H9 (cell line): ENCODE measurements around the gene PRKCA. TPM values are rescaled to one million over a fixed set of nuclear protein-coding genes. Genes with fewer than 3 reads are reported as not detected.

Source experiments
- DNase-seq: peaks from one replicate; pipeline ENCODE4 v3.0.0-alpha.2; 2017
- H2AFZ ChIP-seq: one replicate; pipeline ENCODE4 v1.6.1; 2013; ENCODE audit warnings: mild to moderate bottlenecking, low read length, control low read depth, moderate library complexity
- H2AK5ac ChIP-seq: 2 replicates; pipeline ENCODE4 v1.6.1; 2013; ENCODE audit warnings: low read length, control low read depth, mixed read lengths; ENCODE audit not compliant: insufficient read length
- H2BK120ac ChIP-seq: one replicate; pipeline ENCODE4 v1.6.1; 2013; ENCODE audit warnings: low read depth, mild to moderate bottlenecking, low read length, control low read depth, inconsistent platforms; ENCODE audit not compliant: poor library complexity, severe bottlenecking
- H2BK12ac ChIP-seq: 2 replicates; pipeline ENCODE4 v1.6.1; 2013; ENCODE audit warnings: low read length, control low read depth, mixed read lengths, low read depth; ENCODE audit not compliant: insufficient read length
- H2BK15ac ChIP-seq: 2 replicates; pipeline ENCODE4 v1.6.1; 2013; ENCODE audit warnings: low read depth, low read length, control low read depth
- H2BK20ac ChIP-seq: one replicate; pipeline ENCODE4 v1.6.1; 2013; ENCODE audit warnings: low read depth, mild to moderate bottlenecking, low read length, control low read depth, inconsistent platforms; ENCODE audit not compliant: poor library complexity, severe bottlenecking
- H2BK5ac ChIP-seq: 2 replicates; pipeline ENCODE4 v1.6.1; 2013; ENCODE audit warnings: low read length, control low read depth, mixed read lengths; ENCODE audit not compliant: insufficient read length
- H3K14ac ChIP-seq: 2 replicates; pipeline ENCODE4 v1.6.1; 2013; ENCODE audit warnings: low read length, control low read depth; ENCODE audit not compliant: insufficient read depth
- H3K18ac ChIP-seq: 2 replicates; pipeline ENCODE4 v1.6.1; 2013; ENCODE audit warnings: low read depth, mild to moderate bottlenecking, mixed read lengths, low read length, control low read depth; ENCODE audit not compliant: insufficient read length
- H3K23ac ChIP-seq: 2 replicates; pipeline ENCODE4 v1.6.1; 2013; ENCODE audit warnings: low read length, control low read depth, mixed read lengths, low read depth; ENCODE audit not compliant: insufficient read length
- H3K23me2 ChIP-seq: 2 replicates; pipeline ENCODE4 v1.6.1; 2013; ENCODE audit warnings: low read depth, mild to moderate bottlenecking, mixed read lengths, low read length, control low read depth; ENCODE audit not compliant: insufficient read length, poor library complexity, severe bottlenecking
- H3K27ac ChIP-seq: 2 replicates; pipeline ENCODE4 v1.5.1; 2013; ENCODE audit warnings: low read length, control low read depth, mixed read lengths, low read depth; ENCODE audit not compliant: insufficient read length
- H3K27me3 ChIP-seq: 2 replicates; pipeline ENCODE4 v1.6.1; 2013; ENCODE audit warnings: low read length, control low read depth, inconsistent platforms; ENCODE audit not compliant: insufficient read depth
- H3K4ac ChIP-seq: 2 replicates; pipeline ENCODE4 v1.6.1; 2013; ENCODE audit warnings: low read depth, mild to moderate bottlenecking, control low read depth, inconsistent platforms, low read length, moderate library complexity
- H3K4me1 ChIP-seq: 2 replicates; pipeline ENCODE4 v1.6.1; 2013; ENCODE audit warnings: low read length, control low read depth, inconsistent platforms; ENCODE audit not compliant: insufficient read depth
- H3K4me2 ChIP-seq: 2 replicates; pipeline ENCODE4 v1.6.1; 2013; ENCODE audit warnings: low read length, control low read depth, mixed read lengths; ENCODE audit not compliant: insufficient read length, insufficient read depth
- H3K56ac ChIP-seq: 2 replicates; pipeline ENCODE4 v1.6.1; 2013; ENCODE audit warnings: low read depth, mild to moderate bottlenecking, mixed read lengths, low read length, control low read depth; ENCODE audit not compliant: insufficient read length
- H3K79me1 ChIP-seq: 2 replicates; pipeline ENCODE4 v1.6.1; 2013; ENCODE audit warnings: low read depth, mild to moderate bottlenecking, moderate library complexity, low read length, control low read depth, inconsistent platforms; ENCODE audit not compliant: insufficient read depth, poor library complexity, severe bottlenecking
- H3K79me2 ChIP-seq: 2 replicates; pipeline ENCODE4 v1.6.1; 2013; ENCODE audit warnings: low read length, control low read depth, inconsistent platforms; ENCODE audit not compliant: insufficient read depth
- H3K9ac ChIP-seq: 2 replicates; pipeline ENCODE4 v1.6.1; 2013; ENCODE audit warnings: low read length, control low read depth, mixed read lengths; ENCODE audit not compliant: insufficient read length; ENCODE audit errors: extremely low read depth
- H3K9me3 ChIP-seq: one replicate; pipeline ENCODE4 v1.6.1; 2013; ENCODE audit warnings: low read depth, low read length, inconsistent platforms; ENCODE audit not compliant: control insufficient read depth
- H3T11ph ChIP-seq: one replicate; pipeline ENCODE4 v1.6.1; 2013; ENCODE audit warnings: mild to moderate bottlenecking, low read length, control low read depth, inconsistent platforms
- H4K20me1 ChIP-seq: one replicate; pipeline ENCODE4 v1.6.1; 2013; ENCODE audit not compliant: control insufficient read depth, insufficient read length, insufficient read depth
- H4K5ac ChIP-seq: 2 replicates; pipeline ENCODE4 v1.6.1; 2013; ENCODE audit warnings: low read depth, mild to moderate bottlenecking, mixed read lengths, low read length, control low read depth; ENCODE audit not compliant: insufficient read length
- H4K8ac ChIP-seq: replicated peaks from 2 replicates; pipeline ENCODE4 v1.6.1; 2013; ENCODE audit warnings: low read length, control low read depth, mixed read lengths, low read depth; ENCODE audit not compliant: insufficient read length
- H4K91ac ChIP-seq: 2 replicates; pipeline ENCODE4 v1.6.1; 2013; ENCODE audit warnings: low read depth, mild to moderate bottlenecking, moderate library complexity, mixed read lengths, low read length, control low read depth; ENCODE audit not compliant: insufficient read length
- H3K27ac Mint-ChIP-seq, 3 experiments: 2 replicates in 2 of 3; 3 replicates in 1 of 3; pipeline ENCODE4 v1.8.0; 2020 to 2021; ENCODE audit warnings: mixed read lengths in 3 of 3, mild to moderate bottlenecking in 1 of 3, moderate library complexity in 1 of 3
- H3K27me3 Mint-ChIP-seq: 2 replicates; pipeline ENCODE4 v1.8.0; 2021; ENCODE audit warnings: low read depth, mild to moderate bottlenecking, moderate library complexity, mixed read lengths
- H3K36me3 Mint-ChIP-seq, 3 experiments: 2 replicates in 2 of 3; 3 replicates in 1 of 3; pipeline ENCODE4 v1.8.0; 2020 to 2021; ENCODE audit warnings: low read depth in 3 of 3, mixed read lengths in 3 of 3; ENCODE audit not compliant: insufficient read depth in 1 of 3
- H3K4me1 Mint-ChIP-seq, 2 experiments: 2 replicates each; pipeline ENCODE4 v1.8.0; 2020; ENCODE audit warnings: mixed read lengths in 2 of 2
- H3K4me3 Mint-ChIP-seq, 2 experiments: 2 replicates in 1 of 2; 3 replicates in 1 of 2; pipeline ENCODE4 v1.8.0; 2020 to 2021; ENCODE audit warnings: mild to moderate bottlenecking in 2 of 2, mixed read lengths in 2 of 2, moderate library complexity in 1 of 2
- H3K9me3 Mint-ChIP-seq, 2 experiments: 2 replicates in 1 of 2; 3 replicates in 1 of 2; pipeline ENCODE4 v1.8.0; 2020; ENCODE audit warnings: mild to moderate bottlenecking in 2 of 2, mixed read lengths in 2 of 2, moderate library complexity in 1 of 2
- WGBS: extraction: QIAGEN DNeasy Blood & Tissue Kit; methylation state at CpG from one replicate; pipeline ENCODE4 v1.1.7; 2013; ENCODE audit warnings: missing lambda C conversion rate, low lambda C conversion rate, mixed read lengths; ENCODE audit not compliant: insufficient read length; ENCODE audit errors: extremely low coverage; 5-methylcytosine and 5-hydroxymethylcytosine counted together
- total RNA-seq: library from RNA; stranded (reverse); gene quantifications from 2 replicates; pipeline ENCODE4 v1.2.1, GENCODE V29; 2021
- TF ChIP-seq, protein P1 (sequence below): fragments of 200-600 bp; sonication (generic); conservative IDR thresholded peaks from 3 replicates; pipeline ENCODE4 v1.8.0; 2021; ENCODE audit warnings: antibody characterized with exemption, mild to moderate bottlenecking

The PRKCA gene
- total RNA-seq, 1 experiment from 2014 or later, result 10.5 TPM

DNA sequence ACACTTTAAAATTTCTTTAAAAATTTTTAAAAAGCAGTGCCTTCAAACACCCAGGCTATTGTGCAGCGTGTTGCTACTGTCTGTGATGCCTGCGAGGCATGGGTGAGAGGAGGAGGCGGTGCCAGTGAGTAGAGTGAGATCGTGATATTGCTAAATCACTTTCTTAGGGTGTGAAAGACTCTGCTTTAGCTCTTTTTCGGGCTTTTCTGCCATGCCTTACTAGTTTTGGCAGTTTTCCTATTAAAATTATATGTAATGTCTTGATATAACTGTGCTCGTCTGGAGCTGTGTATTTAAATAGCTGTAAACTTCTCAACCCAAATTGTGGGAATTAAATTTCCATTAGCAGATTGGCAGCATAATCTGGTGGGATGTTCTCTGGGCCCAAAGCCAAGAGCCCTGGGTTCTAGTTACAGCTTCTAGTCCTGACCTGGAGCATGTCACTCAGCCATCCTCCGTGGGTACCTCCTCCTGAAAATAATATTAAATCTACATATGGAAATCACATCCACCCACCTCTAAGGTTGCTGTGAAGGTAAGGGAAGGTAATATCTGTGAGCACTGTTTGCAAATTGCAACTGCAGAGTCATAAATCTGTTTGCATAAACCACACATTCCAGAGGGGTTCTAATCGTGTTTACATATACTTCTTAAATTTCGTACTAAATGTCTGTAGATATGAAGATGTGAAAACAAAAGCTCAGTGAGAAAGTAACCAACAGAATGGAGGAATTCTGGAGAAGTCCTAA is 268.2 kb downstream of the PRKCA start:
- H3K4me1 ChIP-seq, result peaks cover 2% of the 10 kb centered on the region; the same call in 1 of the 2 replicates
- H3K79me1 ChIP-seq, result no peaks in the 10 kb centered on the region
- no peak overlapping the region for H2BK5ac ChIP-seq
- Mint-ChIP-seq H3K27me3 (no peaks in the 10 kb centered on the region), H3K27ac (no peak overlapping the region), H3K9me3 (no peaks in the 10 kb centered on the region; a peak in 2 of 5 replicates), H3K4me3 (no peak overlapping the region), H3K36me3 (no peaks in the 10 kb centered on the region), H3K4me1 (peaks cover 19% of the 10 kb centered on the region in 2 experiments)
- no peaks in the 10 kb centered on the region for H3K23me2 ChIP-seq
- H3K79me2 ChIP-seq, result no peaks in the 10 kb centered on the region
- H3K56ac ChIP-seq, result no peak overlapping the region
- TF ChIP-seq, protein P1, sequence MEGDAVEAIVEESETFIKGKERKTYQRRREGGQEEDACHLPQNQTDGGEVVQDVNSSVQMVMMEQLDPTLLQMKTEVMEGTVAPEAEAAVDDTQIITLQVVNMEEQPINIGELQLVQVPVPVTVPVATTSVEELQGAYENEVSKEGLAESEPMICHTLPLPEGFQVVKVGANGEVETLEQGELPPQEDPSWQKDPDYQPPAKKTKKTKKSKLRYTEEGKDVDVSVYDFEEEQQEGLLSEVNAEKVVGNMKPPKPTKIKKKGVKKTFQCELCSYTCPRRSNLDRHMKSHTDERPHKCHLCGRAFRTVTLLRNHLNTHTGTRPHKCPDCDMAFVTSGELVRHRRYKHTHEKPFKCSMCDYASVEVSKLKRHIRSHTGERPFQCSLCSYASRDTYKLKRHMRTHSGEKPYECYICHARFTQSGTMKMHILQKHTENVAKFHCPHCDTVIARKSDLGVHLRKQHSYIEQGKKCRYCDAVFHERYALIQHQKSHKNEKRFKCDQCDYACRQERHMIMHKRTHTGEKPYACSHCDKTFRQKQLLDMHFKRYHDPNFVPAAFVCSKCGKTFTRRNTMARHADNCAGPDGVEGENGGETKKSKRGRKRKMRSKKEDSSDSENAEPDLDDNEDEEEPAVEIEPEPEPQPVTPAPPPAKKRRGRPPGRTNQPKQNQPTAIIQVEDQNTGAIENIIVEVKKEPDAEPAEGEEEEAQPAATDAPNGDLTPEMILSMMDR, result no peak
- no peak overlapping the region for H3K14ac ChIP-seq
- no peak overlapping the region for H2BK120ac ChIP-seq
- WGBS, result no CpG with 5 or more reads among the region's 9 CpGs
- H3K4me2 ChIP-seq, result no peak overlapping the region
- no peak overlapping the region for H3K23ac ChIP-seq
- peak; percentile 3 for DNase-seq
- H3K18ac ChIP-seq, result no peak overlapping the region
- no peak overlapping the region for H2BK20ac ChIP-seq
- no peaks in the 10 kb centered on the region for H3K27me3 ChIP-seq
- no peak overlapping the region for H4K5ac ChIP-seq
- H2AFZ ChIP-seq, result no peak overlapping the region
- H2BK15ac ChIP-seq, result no peak overlapping the region
- no peak overlapping the region for H4K91ac ChIP-seq
- H2BK12ac ChIP-seq, result no peak overlapping the region
- H3T11ph ChIP-seq, result no peak overlapping the region
- H4K8ac ChIP-seq, result no peak overlapping the region
- H2AK5ac ChIP-seq, result no peak overlapping the region
- no peak overlapping the region for H3K4ac ChIP-seq
- no peaks in the 10 kb centered on the region for H4K20me1 ChIP-seq
- no peak overlapping the region for H3K27ac ChIP-seq
- H3K9ac ChIP-seq, result no peak overlapping the region
- no peaks in the 10 kb centered on the region for H3K9me3 ChIP-seq
